GM19452 (cell line): ENCODE measurements around the gene RAPGEF5.
A peak's percentile ranks its signal among the peaks of the same experiment; 100 is the strongest.

Source experiments
- ATAC-seq: cut with Tn5 transposase; IDR thresholded peaks from one replicate; pipeline ENCODE4 v1.9.1; 2021; ENCODE audit not compliant: unreplicated experiment

The RAPGEF5 gene

GRCh38 chr7:22350466-22351328 is 6.3 kb downstream of the RAPGEF5 start:
- ATAC-seq = peak; percentile 50

GRCh38 chr7:22348379-22348778 is 8.6 kb downstream of the RAPGEF5 start:
- no peak for ATAC-seq

- ATAC-seq = peak; percentile 47
These were observed 10.4 kb downstream of the RAPGEF5 start for GRCh38 chr7:22346383-22347107.

- ATAC-seq = no peak
These were observed 12.3 kb downstream of the RAPGEF5 start for GRCh38 chr7:22344655-22345054.

GRCh38 chr7:22343612-22344011 is 13.3 kb downstream of the RAPGEF5 start:
- no peak for ATAC-seq

- no peak for ATAC-seq
These were observed 13.9 kb downstream of the RAPGEF5 start for GRCh38 chr7:22343071-22343470.

- no peak for ATAC-seq
These were observed 17.1 kb downstream of the RAPGEF5 start for GRCh38 chr7:22339725-22340390.

- ATAC-seq = no peak
These were observed 18.1 kb downstream of the RAPGEF5 start for GRCh38 chr7:22338877-22339276.

GRCh38 chr7:22338411-22338810 is 18.5 kb downstream of the RAPGEF5 start:
- ATAC-seq = no peak

- ATAC-seq = no peak
These were observed 23.2 kb downstream of the RAPGEF5 start for GRCh38 chr7:22333680-22334141.

- no peak for ATAC-seq
These were observed 24.5 kb downstream of the RAPGEF5 start for GRCh38 chr7:22332461-22332870.

- no peak for ATAC-seq
These were observed 25.2 kb downstream of the RAPGEF5 start for GRCh38 chr7:22331704-22332103.

- ATAC-seq = no peak
These were observed 26.1 kb downstream of the RAPGEF5 start for GRCh38 chr7:22330903-22331302.

GRCh38 chr7:22329816-22330524 is 27.0 kb downstream of the RAPGEF5 start:
- no peak for ATAC-seq

GRCh38 chr7:22326181-22326580 is 30.8 kb downstream of the RAPGEF5 start:
- ATAC-seq = no peak

GRCh38 chr7:22325671-22326070 is 31.3 kb downstream of the RAPGEF5 start:
- ATAC-seq = no peak

- ATAC-seq = no peak
These were observed 33.2 kb downstream of the RAPGEF5 start for GRCh38 chr7:22323714-22324113.

GRCh38 chr7:22320416-22320815 is 36.5 kb downstream of the RAPGEF5 start:
- no peak for ATAC-seq

GRCh38 chr7:22319424-22320403 is 37.2 kb downstream of the RAPGEF5 start:
- ATAC-seq = no peak

GRCh38 chr7:22318376-22318775 is 38.6 kb downstream of the RAPGEF5 start:
- no peak for ATAC-seq
